ENCODE measurements around the gene BRAF. TPM values are rescaled to one million over a fixed set of nuclear protein-coding genes. Genes with fewer than 3 reads are reported as not detected.
"Not testable (repeated sequence)": the region's sequence is repeated elsewhere in the genome, so short reads cannot be mapped to it uniquely, and the experiment has no call there.

The BRAF gene
- total RNA-seq, 2 donors from 2014 or later, result 35.7 to 42.2 TPM

DNA sequence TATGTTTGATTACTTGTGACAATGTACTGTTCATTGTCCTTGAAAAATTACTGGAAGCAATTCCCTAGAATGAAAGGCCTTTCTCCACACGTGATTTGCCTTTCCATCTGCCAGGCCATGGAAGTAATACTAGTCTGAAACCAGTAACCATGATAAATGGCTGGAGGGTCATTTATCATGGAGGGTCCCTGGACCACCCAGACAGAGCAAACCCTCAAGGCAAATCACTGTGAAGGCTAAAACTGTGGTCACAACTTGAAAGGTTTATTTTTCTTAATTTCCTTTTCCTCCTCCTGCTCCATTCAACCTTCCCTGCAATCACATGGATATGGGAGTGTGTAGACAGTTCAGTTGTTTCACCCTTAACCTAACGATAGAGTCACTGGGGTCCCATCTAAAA is 16.4 kb downstream of the BRAF start:
- ATAC-seq, result no peak
- Mint-ChIP-seq H3K36me3 (peaks cover 2% of the 10 kb centered on the region), H3K27ac (no peak overlapping the region), H3K9me3 (no peaks in the 10 kb centered on the region), H3K4me1 (ENCODE audit: low read depth in 2 of 2) (peaks cover 43% of the 10 kb centered on the region in 2 donors), H3K4me3 (no peak overlapping the region), H3K27me3 (no peaks in the 10 kb centered on the region)
- DNase-seq (ENCODE audit: low spot score), result no peak

DNA sequence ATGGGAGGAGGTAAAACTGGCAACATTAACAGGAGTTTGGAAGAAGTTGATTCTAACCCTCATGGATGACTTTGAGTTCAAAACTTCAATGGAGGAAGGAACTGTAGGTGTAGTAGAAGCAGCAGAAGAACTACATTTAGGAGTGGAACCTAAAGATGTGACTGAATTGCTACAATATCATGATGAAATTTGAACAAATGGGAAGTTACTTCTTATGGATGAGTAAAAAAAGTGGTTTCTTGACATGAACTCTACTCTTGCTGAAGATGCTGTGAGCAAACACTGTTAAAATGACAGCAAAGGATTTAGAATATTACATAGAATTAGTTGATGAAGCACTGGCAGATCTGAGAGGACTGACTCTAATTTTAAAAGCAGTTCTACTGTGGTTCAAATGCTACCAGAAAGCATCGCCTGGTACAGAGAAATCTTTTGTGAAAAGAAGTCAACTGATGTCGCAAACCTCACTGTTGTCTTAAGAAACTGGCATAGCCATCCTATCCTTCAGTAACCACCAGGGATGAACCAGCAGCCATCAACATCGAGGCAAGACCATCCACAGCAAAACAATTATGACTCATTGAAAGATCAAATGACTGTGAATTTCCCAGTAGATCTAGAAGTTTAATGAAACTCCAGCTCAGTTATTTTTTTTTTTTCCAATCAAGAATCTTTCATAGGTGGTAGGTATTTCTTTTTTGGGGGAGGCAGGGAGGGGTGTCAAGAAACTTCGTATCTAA is 20.8 kb downstream of the BRAF start:
- Mint-ChIP-seq H3K27ac (no peak overlapping the region), H3K36me3 (peaks cover 4% of the 10 kb centered on the region), H3K9me3 (no peaks in the 10 kb centered on the region), H3K27me3 (no peaks in the 10 kb centered on the region), H3K4me1 (ENCODE audit: low read depth in 2 of 2) (peaks cover 45 to 52% of the 10 kb centered on the region in 2 donors), H3K4me3 (peak overlapping the region; percentile 9)
- DNase-seq (ENCODE audit: low spot score), result no peak
- peak in 1 of 2 donors; percentile 79 for ATAC-seq

DNA sequence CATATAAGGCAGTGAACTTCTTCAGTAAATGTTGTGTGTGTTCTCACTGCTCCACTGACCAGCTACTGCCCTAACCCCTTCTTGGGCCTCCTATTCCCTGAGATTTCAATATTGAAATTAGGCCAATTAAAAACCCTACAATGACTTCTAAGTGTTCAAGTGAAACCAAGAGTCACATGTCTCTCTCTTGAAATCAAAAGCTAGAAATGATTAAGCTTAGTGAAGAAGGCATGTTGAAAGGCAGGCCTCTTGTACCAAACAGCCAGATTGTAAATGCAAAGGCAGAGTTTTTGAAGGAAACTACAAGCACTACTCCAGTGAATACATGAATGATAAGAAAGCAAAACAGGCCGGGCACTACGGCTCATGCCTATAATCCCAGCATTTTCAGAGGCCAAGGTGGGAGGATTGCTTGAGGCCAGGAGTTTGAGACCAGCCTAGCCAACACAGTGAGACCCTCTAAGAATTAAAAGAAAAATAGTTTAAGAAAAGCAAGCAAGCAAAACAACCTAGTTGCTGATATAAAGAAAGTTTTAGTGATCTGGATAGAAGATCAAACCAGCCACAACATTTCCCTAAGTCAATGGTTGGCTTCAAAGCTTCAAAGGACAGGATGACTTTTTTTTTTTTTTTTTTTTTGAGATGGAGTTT is 22.3 kb downstream of the BRAF start:
- DNase-seq (ENCODE audit: low spot score), result no peak
- ATAC-seq, result peak in 1 of 2 donors; percentile 63
- Mint-ChIP-seq H3K27ac (peak overlapping the region; percentile 15 to 19), H3K4me3 (peak overlapping the region; percentile 46), H3K36me3 (peaks cover 4% of the 10 kb centered on the region), H3K27me3 (no peaks in the 10 kb centered on the region), H3K9me3 (no peaks in the 10 kb centered on the region), H3K4me1 (ENCODE audit: low read depth in 2 of 2) (peaks cover 44 to 52% of the 10 kb centered on the region in 2 donors)

DNA sequence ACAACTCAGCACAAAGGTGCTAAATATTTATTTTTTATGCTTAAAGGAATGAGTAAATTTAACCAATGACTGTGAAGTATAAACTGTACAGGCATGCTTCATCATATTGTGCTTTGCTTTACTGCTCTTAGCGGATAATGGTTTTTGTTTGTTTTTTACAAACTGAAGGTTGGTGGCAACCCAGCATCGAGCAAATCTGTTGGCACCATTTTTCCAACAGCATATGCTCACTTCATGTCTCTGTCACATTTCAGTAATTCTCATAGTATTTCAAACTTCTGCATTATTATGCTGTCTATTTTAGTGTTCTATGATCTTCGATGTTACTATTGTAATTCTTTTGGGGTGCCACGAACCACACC is 22.8 kb downstream of the BRAF start:
- Mint-ChIP-seq H3K27ac (peak overlapping the region; percentile 15 to 19), H3K4me3 (no peak overlapping the region)
- ATAC-seq, result no peak

DNA sequence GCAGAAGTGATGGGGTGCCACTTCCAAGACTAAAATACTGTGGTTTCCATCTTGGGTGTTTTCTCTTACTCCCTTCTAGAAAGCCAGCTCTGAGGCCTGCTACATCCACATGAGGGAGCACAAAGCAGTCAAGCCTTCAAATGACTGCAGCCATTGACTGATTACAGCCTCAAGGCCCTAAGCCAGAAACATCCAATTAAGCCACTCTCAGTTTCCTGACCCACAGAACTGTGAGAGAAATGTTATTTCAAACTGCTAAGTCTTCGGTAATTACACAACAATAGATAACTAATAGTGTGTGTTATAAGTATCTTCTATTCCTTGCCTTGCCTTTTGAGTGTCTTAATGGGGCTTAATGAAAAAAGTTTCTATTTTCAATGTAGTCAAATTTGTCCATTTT is 24.8 kb downstream of the BRAF start:
- peaks cover 4% of the 10 kb centered on the region for H3K36me3 Mint-ChIP-seq
- no peak for DNase-seq (ENCODE audit: low spot score)
- H3K27ac Mint-ChIP-seq, result no peak overlapping the region
- no peaks in the 10 kb centered on the region for H3K27me3 Mint-ChIP-seq
- peaks cover 45 to 48% of the 10 kb centered on the region in 2 donors for H3K4me1 Mint-ChIP-seq (ENCODE audit: low read depth in 2 of 2)
- no peak overlapping the region for H3K4me3 Mint-ChIP-seq
- ATAC-seq, result no peak
- no peaks in the 10 kb centered on the region for H3K9me3 Mint-ChIP-seq

More for the DNA sequence above, 22.8 kb downstream of the BRAF start:
- no peak for DNase-seq (ENCODE audit: low spot score)
- Mint-ChIP-seq H3K9me3 (no peaks in the 10 kb centered on the region), H3K27me3 (no peaks in the 10 kb centered on the region), H3K4me1 (ENCODE audit: low read depth in 2 of 2) (peaks cover 42 to 49% of the 10 kb centered on the region in 2 donors), H3K36me3 (peaks cover 4% of the 10 kb centered on the region)

DNA sequence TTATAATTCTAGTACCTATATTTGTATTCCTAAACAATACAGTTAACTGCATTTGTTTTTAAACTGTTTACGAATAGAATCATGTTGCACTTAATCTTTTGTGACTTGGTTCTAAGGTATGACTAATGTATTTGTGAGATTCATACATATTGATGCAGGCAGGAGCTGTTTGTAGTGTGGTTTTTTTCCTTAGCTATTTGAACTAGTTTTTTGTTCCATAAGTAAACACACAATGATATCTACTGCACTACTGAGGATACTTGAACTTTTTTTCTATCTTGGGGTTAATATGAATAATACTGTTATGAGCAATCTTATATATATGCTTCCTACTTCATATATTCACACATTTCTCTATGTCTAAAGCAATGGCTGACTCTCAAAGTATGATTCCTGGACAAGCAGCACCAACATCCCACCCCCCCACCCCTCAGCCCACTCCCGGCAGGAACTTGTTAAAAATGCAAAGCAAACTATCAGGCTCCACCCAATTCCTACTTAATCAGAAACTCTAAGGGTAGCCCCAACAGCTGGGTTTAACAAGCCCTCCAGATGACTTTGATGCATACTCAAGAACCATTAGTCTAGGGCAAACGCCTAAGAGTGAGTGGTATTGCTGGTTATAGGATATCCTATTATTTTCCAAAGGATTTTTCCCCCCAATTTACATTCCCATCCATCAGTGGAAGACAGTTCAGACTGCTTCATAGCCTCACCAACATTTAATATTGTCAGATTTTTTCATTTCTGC is 25.8 kb downstream of the BRAF start:
- ATAC-seq (no peak), DNase-seq (ENCODE audit: low spot score) (no peak)
- H3K4me3 Mint-ChIP-seq, result no peak overlapping the region
- H3K27ac Mint-ChIP-seq, result no peak overlapping the region
- no peaks in the 10 kb centered on the region for H3K27me3 Mint-ChIP-seq
- H3K9me3 Mint-ChIP-seq, result no peaks in the 10 kb centered on the region
- peaks cover 4% of the 10 kb centered on the region for H3K36me3 Mint-ChIP-seq
- H3K4me1 Mint-ChIP-seq (ENCODE audit: low read depth in 2 of 2), result peaks cover 40 to 47% of the 10 kb centered on the region in 2 donors

DNA sequence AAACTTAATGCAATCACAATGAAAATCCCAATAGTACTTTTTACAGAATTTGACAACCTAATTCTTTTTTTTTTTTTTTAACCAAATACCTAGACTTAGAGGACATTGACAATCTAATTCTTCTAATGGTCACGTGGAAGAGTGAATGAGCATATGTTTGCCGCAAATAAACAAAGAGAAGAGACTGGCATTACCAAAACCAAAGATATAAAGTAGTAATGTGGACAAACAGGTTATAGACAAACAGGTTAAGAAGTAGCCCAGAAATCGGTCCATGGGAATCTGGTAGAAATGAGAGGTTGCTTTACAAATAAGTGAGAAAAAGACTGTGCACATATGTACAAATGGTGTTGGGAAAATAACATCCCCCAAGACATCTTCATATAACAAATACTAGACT is 27.7 kb downstream of the BRAF start:
- no peaks in the 10 kb centered on the region for H3K27me3 Mint-ChIP-seq
- DNase-seq (ENCODE audit: low spot score) (no peak), ATAC-seq (no peak)
- H3K4me1 Mint-ChIP-seq (ENCODE audit: low read depth in 2 of 2), result peaks cover 37 to 39% of the 10 kb centered on the region in 2 donors
- no peaks in the 10 kb centered on the region for H3K9me3 Mint-ChIP-seq
- H3K36me3 Mint-ChIP-seq, result no peaks in the 10 kb centered on the region
- no peak overlapping the region for H3K4me3 Mint-ChIP-seq
- no peak overlapping the region for H3K27ac Mint-ChIP-seq

DNA sequence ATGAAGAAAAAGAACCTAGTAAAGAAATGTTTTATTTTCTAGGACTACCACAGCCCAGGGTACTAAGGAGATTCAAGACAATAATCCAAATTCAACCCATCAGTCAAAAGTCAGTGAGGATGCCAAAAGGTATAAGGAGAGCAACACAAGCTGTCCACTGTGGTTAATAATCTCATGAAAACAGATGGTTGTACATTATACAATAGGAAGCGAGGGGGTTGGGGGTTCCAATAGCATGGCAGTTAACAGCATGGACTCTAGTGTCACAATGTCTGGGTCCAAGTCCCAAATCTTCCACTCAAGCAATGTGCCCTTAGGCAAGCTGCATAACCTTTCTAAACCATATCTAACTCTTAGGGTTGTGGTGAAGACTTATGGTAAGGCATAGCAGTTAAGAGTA is 35.1 kb downstream of the BRAF start:
- H3K27me3 Mint-ChIP-seq, result no peaks in the 10 kb centered on the region
- no peaks in the 10 kb centered on the region for H3K36me3 Mint-ChIP-seq
- H3K4me1 Mint-ChIP-seq (ENCODE audit: low read depth in 2 of 2), result peaks cover 33 to 43% of the 10 kb centered on the region in 2 donors
- ATAC-seq (no peak), DNase-seq (ENCODE audit: low spot score) (no peak)
- no peak overlapping the region for H3K4me3 Mint-ChIP-seq
- no peaks in the 10 kb centered on the region for H3K9me3 Mint-ChIP-seq
- no peak overlapping the region for H3K27ac Mint-ChIP-seq

DNA sequence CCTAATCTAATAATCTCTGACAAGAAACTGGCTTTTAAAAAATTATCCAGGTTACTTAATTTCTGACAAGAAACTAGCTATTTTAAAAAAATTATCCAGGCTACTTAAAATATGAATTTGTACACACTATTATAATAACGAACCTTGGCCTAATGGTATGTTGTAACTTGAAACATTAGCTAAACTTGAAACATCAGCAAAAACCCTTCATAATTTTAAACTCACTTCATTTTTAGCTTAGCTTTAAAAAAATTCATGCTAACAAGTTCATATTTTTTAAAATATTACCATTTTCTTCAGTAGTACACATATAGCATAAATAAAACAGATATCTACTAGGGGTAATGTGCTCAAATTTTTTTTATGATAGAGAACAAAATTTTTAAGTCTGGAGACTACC is 35.6 kb downstream of the BRAF start:
- Mint-ChIP-seq H3K4me1 (ENCODE audit: low read depth in 2 of 2) (peaks cover 31 to 43% of the 10 kb centered on the region in 2 donors), H3K4me3 (no peak overlapping the region), H3K36me3 (no peaks in the 10 kb centered on the region), H3K27ac (no peak overlapping the region), H3K27me3 (no peaks in the 10 kb centered on the region), H3K9me3 (no peaks in the 10 kb centered on the region)
- ATAC-seq, result no peak
- DNase-seq (ENCODE audit: low spot score), result no peak

DNA sequence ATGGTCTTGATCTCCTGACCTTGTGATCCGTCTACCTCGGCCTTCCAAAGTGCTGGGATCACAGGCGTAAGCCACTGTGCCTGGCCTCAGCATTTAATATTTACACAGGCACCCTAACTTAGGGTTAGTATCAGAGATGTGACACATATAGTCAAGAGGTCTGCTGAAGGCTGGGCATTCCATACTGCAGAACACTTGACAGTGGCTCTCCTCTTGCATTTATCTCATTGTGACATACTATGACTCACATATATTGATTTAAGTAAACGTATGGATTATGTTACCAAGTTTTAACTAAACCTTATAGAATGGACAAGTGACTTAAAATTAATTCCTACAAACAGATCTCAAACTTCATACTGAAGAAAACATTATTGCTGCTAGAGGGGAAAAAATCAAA is 36.6 kb downstream of the BRAF start:
- DNase-seq (ENCODE audit: low spot score) (no peak), ATAC-seq (no peak)
- H3K27me3 Mint-ChIP-seq, result no peaks in the 10 kb centered on the region
- H3K27ac Mint-ChIP-seq, result no peak overlapping the region
- H3K36me3 Mint-ChIP-seq, result no peaks in the 10 kb centered on the region
- H3K4me1 Mint-ChIP-seq (ENCODE audit: low read depth in 2 of 2), result peaks cover 32 to 35% of the 10 kb centered on the region in 2 donors
- H3K4me3 Mint-ChIP-seq, result no peak overlapping the region
- no peaks in the 10 kb centered on the region for H3K9me3 Mint-ChIP-seq

DNA sequence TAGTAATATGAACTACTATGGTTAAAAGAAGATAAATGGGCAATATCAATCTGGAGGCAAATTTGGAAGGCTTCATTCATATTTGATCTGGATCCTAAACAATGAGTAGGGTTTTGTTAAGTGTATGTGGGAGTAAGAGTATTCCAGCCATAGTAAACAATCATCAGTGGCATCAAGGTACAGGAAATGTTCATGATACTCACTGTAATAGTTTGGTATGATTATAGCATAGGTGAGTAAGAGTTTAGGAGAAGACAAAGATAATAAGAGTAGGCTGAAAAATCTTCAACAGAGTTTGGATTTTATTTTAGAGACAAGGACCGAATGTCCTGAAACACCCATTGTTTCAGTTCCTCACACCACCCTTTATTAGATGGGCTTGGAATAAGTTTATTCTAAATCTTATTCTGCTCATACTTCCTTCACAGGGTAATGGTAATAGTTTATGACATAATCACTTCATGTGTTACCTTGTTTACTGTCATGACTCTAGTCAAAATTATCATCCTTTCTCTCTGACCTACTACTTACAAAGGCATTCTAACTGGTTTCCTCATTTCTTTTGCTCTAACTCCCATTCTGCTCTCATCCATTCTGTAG is 38.9 kb downstream of the BRAF start:
- Mint-ChIP-seq H3K9me3 (no peaks in the 10 kb centered on the region), H3K27me3 (no peaks in the 10 kb centered on the region), H3K4me3 (no peak overlapping the region), H3K27ac (no peak overlapping the region), H3K4me1 (ENCODE audit: low read depth in 2 of 2) (peaks cover 33 to 43% of the 10 kb centered on the region in 2 donors), H3K36me3 (no peaks in the 10 kb centered on the region)
- no peak for ATAC-seq
- DNase-seq (ENCODE audit: low spot score), result no peak

DNA sequence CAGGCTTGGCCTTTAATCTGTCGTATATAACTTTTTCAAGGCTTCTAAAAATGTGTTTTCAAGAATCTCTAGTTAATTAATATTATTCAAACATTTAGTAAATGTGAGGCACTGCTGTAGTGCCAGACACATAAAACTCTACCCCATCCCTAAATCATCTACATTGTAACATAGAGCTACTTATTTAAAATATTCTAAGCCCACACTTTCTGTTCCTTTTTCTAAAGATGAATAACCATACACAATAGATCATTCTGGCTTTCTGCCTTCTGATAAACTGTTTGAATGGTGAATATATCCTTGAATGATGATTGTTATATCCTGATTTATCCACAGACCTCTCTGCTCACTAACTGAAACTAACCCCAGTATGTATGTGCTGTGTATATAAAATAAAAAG is 41.4 kb downstream of the BRAF start:
- no peak overlapping the region for H3K27ac Mint-ChIP-seq
- DNase-seq (ENCODE audit: low spot score) (no peak), ATAC-seq (no peak)
- no peak overlapping the region for H3K4me3 Mint-ChIP-seq
- H3K36me3 Mint-ChIP-seq, result no peaks in the 10 kb centered on the region
- peaks cover 30 to 47% of the 10 kb centered on the region in 2 donors for H3K4me1 Mint-ChIP-seq (ENCODE audit: low read depth in 2 of 2)
- H3K9me3 Mint-ChIP-seq, result no peaks in the 10 kb centered on the region
- H3K27me3 Mint-ChIP-seq, result no peaks in the 10 kb centered on the region

DNA sequence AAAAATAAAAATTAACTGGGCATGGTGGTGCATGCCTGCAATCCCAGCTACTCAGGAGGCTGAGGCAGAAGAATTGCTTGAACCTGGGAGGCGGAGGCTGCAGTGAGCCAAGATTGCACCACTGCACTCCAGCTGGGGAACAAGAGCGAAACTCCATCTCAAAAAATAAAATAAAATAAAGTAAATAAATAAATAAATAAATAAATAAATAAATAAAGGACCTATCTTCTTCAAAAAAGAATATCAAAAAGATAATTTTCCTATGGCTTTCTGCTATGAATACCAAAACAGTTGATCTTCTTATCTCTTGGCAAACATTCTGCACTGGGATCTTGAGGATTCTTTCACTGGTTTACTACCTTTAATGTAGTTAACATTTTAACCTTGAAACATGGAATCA is 41.9 kb downstream of the BRAF start:
- peaks cover 28 to 48% of the 10 kb centered on the region in 2 donors for H3K4me1 Mint-ChIP-seq (ENCODE audit: low read depth in 2 of 2)
- not testable (repeated sequence) for H3K9me3 Mint-ChIP-seq; H3K27me3 Mint-ChIP-seq; H3K36me3 Mint-ChIP-seq; ATAC-seq; DNase-seq (ENCODE audit: low spot score); H3K4me3 Mint-ChIP-seq; H3K27ac Mint-ChIP-seq
